Measurements from ENCODE around the gene FAM76A.

DNA sequence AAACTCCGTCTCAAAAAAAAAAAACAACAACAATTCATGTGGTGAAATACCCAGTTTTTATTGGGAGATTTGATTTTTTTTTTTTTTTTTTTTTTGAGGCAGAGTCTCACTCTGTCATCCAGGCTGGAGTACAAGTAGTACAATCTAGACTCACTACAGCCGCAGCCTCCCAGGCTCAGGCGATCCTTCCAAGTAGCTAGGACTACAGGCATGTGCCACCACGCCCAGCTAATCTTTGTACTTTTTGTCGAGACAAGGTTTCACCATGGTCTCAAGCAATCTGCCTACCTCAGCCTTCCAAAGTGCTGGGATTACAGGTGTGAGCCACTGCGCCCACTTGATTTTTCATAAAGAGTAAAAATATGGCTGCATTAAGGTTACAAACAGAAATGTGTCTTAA is 15.4 kb downstream of the FAM76A start:
- TF ChIP-seq, protein P1, sequence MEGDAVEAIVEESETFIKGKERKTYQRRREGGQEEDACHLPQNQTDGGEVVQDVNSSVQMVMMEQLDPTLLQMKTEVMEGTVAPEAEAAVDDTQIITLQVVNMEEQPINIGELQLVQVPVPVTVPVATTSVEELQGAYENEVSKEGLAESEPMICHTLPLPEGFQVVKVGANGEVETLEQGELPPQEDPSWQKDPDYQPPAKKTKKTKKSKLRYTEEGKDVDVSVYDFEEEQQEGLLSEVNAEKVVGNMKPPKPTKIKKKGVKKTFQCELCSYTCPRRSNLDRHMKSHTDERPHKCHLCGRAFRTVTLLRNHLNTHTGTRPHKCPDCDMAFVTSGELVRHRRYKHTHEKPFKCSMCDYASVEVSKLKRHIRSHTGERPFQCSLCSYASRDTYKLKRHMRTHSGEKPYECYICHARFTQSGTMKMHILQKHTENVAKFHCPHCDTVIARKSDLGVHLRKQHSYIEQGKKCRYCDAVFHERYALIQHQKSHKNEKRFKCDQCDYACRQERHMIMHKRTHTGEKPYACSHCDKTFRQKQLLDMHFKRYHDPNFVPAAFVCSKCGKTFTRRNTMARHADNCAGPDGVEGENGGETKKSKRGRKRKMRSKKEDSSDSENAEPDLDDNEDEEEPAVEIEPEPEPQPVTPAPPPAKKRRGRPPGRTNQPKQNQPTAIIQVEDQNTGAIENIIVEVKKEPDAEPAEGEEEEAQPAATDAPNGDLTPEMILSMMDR (conservative IDR thresholded peaks at IDR 0.05): no peak
- no peak for TF ChIP-seq EZH2 (IDR thresholded peaks at IDR 0.05; ENCODE audit: low read depth)

All from PC-9 (cell line).